KMS-11 (cell line): Measurements from ENCODE around the gene CHDH.

Source experiments
- H2AFZ ChIP-seq: fragments of 200-600 bp; sonication (generic); 2 replicates; pipeline ENCODE4 v1.6.1; 2016; ENCODE audit warnings: antibody characterized with exemption, mixed run types, low read depth
- H3K27ac ChIP-seq: fragments of 200-600 bp; sonication (generic); 2 replicates; pipeline ENCODE4 v1.6.1; 2016; ENCODE audit warnings: mild to moderate bottlenecking, mixed run types
- H3K27me3 ChIP-seq: fragments of 200-600 bp; sonication (generic); 2 replicates; pipeline ENCODE4 v1.6.1; 2017; ENCODE audit warnings: mild to moderate bottlenecking, low read depth, mixed run types, moderate library complexity; ENCODE audit not compliant: insufficient read depth
- H3K36me3 ChIP-seq: fragments of 200-600 bp; sonication (generic); 2 replicates; pipeline ENCODE4 v1.6.1; 2017; ENCODE audit warnings: mild to moderate bottlenecking, mixed run types; ENCODE audit not compliant: insufficient read depth
- H3K4me1 ChIP-seq: fragments of 200-600 bp; sonication (generic); 2 replicates; pipeline ENCODE4 v1.6.1; 2016; ENCODE audit warnings: mild to moderate bottlenecking, low read depth, mixed run types; ENCODE audit not compliant: poor library complexity, severe bottlenecking
- H3K4me2 ChIP-seq: fragments of 200-600 bp; sonication (generic); 2 replicates; pipeline ENCODE4 v1.7.0; 2016; ENCODE audit warnings: mild to moderate bottlenecking, mixed run types
- H3K4me3 ChIP-seq: fragments of 200-600 bp; sonication (generic); IDR thresholded peaks from 2 replicates; pipeline ENCODE4 v1.6.1; 2017; ENCODE audit warnings: low read depth, low read length, mixed read lengths; ENCODE audit not compliant: insufficient read depth
- H3K79me2 ChIP-seq: fragments of 200-600 bp; sonication (generic); 2 replicates; pipeline ENCODE4 v1.6.1; 2016; ENCODE audit warnings: low read depth, mixed run types; ENCODE audit not compliant: insufficient read depth
- H3K9ac ChIP-seq: fragments of 200-600 bp; sonication (generic); 2 replicates; pipeline ENCODE4 v1.6.1; 2016; ENCODE audit warnings: mild to moderate bottlenecking, mixed run types
- H4K20me1 ChIP-seq: fragments of 200-600 bp; sonication (generic); 2 replicates; pipeline ENCODE4 v1.6.1; 2016; ENCODE audit warnings: mild to moderate bottlenecking, mixed run types; ENCODE audit not compliant: insufficient read depth
- TF ChIP-seq, protein P1 (sequence below): fragments of 200-600 bp; sonication (generic); conservative IDR thresholded peaks from 2 replicates; pipeline ENCODE4 v1.6.1; 2017; ENCODE audit warnings: low read depth, mild to moderate bottlenecking, antibody characterized with exemption, low read length, moderate library complexity, mixed read lengths

Gene CHDH

DNA sequence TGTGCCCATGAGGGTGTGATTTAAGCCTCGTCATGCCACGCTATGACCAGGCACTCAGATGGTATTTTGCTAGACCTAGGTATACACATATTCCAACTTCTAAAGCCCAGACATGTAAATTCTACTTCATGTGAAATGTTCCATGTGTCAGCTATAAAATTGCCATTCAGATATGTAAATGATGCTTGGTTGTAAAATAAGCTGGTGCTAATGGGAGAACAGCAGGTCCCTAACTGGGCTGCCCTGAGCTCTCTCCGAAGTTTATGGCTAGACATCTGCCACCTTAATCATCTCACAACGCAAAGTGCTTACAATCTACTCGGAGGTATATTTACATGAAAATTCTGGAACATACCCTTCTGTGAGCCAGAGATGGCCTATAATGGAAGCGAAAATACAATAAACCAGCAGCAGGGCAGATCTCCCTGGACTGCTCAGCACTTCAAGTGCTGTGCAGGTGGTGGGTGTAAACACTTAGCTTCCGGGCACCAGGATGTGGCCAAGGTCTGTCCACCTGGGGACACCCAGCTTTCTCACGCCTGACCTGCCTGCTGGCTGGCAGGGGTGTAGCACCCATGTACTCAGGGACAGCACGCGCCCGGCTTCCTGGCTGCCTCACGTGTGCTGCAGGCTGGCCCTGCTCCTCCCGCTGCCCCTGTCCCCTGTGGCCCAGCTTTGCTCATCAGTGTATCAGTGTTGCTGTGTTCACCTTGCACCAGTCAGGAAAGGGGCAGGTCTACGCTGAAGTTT is 82.0 kb downstream of the CHDH start:
- TF ChIP-seq, protein P1, sequence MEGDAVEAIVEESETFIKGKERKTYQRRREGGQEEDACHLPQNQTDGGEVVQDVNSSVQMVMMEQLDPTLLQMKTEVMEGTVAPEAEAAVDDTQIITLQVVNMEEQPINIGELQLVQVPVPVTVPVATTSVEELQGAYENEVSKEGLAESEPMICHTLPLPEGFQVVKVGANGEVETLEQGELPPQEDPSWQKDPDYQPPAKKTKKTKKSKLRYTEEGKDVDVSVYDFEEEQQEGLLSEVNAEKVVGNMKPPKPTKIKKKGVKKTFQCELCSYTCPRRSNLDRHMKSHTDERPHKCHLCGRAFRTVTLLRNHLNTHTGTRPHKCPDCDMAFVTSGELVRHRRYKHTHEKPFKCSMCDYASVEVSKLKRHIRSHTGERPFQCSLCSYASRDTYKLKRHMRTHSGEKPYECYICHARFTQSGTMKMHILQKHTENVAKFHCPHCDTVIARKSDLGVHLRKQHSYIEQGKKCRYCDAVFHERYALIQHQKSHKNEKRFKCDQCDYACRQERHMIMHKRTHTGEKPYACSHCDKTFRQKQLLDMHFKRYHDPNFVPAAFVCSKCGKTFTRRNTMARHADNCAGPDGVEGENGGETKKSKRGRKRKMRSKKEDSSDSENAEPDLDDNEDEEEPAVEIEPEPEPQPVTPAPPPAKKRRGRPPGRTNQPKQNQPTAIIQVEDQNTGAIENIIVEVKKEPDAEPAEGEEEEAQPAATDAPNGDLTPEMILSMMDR, result no peak
- no peaks in the 10 kb centered on the region for H3K4me1 ChIP-seq
- H2AFZ ChIP-seq, result no peak overlapping the region
- no peaks in the 10 kb centered on the region for H3K36me3 ChIP-seq
- H3K79me2 ChIP-seq, result no peaks in the 10 kb centered on the region
- no peak overlapping the region for H3K4me3 ChIP-seq
- no peak overlapping the region for H3K4me2 ChIP-seq
- H3K27ac ChIP-seq, result no peak overlapping the region
- no peaks in the 10 kb centered on the region for H4K20me1 ChIP-seq
- no peak overlapping the region for H3K9ac ChIP-seq
- no peaks in the 10 kb centered on the region for H3K27me3 ChIP-seq

DNA sequence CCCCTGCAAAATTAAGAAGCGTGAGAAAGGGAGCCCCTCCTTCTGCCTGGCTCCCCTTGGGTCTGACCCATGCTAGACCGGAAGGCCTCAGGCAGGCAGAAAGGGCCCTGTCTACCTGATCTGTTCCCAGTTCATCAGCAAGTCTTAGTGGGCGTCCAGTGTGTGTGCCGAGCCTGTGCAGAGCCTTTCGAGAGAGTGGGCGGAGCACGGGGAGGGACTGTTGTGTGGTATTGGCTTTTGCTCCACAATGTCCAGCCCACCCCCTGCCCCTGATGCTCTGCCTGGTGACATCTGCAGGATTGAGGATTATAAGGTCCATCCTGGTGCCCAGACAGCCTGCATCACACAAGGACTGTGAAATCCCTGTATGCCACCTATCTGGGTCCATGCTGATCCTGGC is 82.9 kb downstream of the CHDH start:
- Histone ChIP-seq H3K4me2 (no peak overlapping the region), H3K79me2 (no peaks in the 10 kb centered on the region), H4K20me1 (no peaks in the 10 kb centered on the region), H3K4me3 (no peak overlapping the region), H3K9ac (no peak overlapping the region), H3K27ac (no peak overlapping the region), H2AFZ (no peak overlapping the region), H3K36me3 (no peaks in the 10 kb centered on the region), H3K4me1 (no peaks in the 10 kb centered on the region), H3K27me3 (no peaks in the 10 kb centered on the region)
- TF ChIP-seq, protein P1, result no peak
